COR-L47 (cell line): ENCODE results near the gene DTWD2.
A peak's percentile ranks its signal among the peaks of the same experiment; 100 is the strongest.
"Not testable (repeated sequence)": the region's sequence is repeated elsewhere in the genome, so short reads cannot be mapped to it uniquely, and the experiment has no call there.

Experiments
- DNase-seq: peaks from one replicate; lab custom pipeline; 2025; lab: John Stamatoyannopoulos, UW

The DTWD2 gene

GRCh38 chr5:118987988-118988865 lies at the start of gene DTWD2:
DTWD2 (minus strand) TSS chr5:118988547; CDS start chr5:118988511, 36 bp downstream.
- peak; percentile 92 for DNase-seq

GRCh38 chr5:119037496-119038215 lies 49.3 kb upstream of the DTWD2 start:
- no peak for DNase-seq

- DNase-seq: no peak
Observed at GRCh38 chr5:119036101-119036762, 47.9 kb upstream of the DTWD2 start.

GRCh38 chr5:119033135-119033534 lies 44.8 kb upstream of the DTWD2 start:
- DNase-seq: no peak

GRCh38 chr5:119032656-119033055 lies 44.3 kb upstream of the DTWD2 start:
- DNase-seq: no peak

- DNase-seq: no peak
Observed at GRCh38 chr5:119031905-119032304, 43.6 kb upstream of the DTWD2 start.

- no peak for DNase-seq
Observed at GRCh38 chr5:119031011-119031886, 42.9 kb upstream of the DTWD2 start.

GRCh38 chr5:119028575-119028974 lies 40.2 kb upstream of the DTWD2 start:
- DNase-seq: no peak

- DNase-seq: no peak
Observed at GRCh38 chr5:119022773-119023172, 34.4 kb upstream of the DTWD2 start.

GRCh38 chr5:119022017-119022745 lies 33.8 kb upstream of the DTWD2 start:
- DNase-seq: peak; percentile 0

- DNase-seq: no peak
Observed at GRCh38 chr5:119021149-119021732, 32.9 kb upstream of the DTWD2 start.

- no peak for DNase-seq
Observed at GRCh38 chr5:119019949-119020348, 31.6 kb upstream of the DTWD2 start.

GRCh38 chr5:119019501-119019900 lies 31.2 kb upstream of the DTWD2 start:
- DNase-seq: no peak

- no peak for DNase-seq
Observed at GRCh38 chr5:119017994-119018393, 29.6 kb upstream of the DTWD2 start.

- no peak for DNase-seq
Observed at GRCh38 chr5:119016125-119016774, 27.9 kb upstream of the DTWD2 start.

GRCh38 chr5:119011186-119011585 lies 22.8 kb upstream of the DTWD2 start:
- no peak for DNase-seq

GRCh38 chr5:119010206-119010605 lies 21.9 kb upstream of the DTWD2 start:
- no peak for DNase-seq

GRCh38 chr5:119009131-119009530 lies 20.8 kb upstream of the DTWD2 start:
- DNase-seq: no peak

GRCh38 chr5:118999696-119000095 lies 11.3 kb upstream of the DTWD2 start:
- no peak for DNase-seq

- DNase-seq: not testable (repeated sequence)
Observed at GRCh38 chr5:118998861-118999260, 10.5 kb upstream of the DTWD2 start.
